NT2/D1 (cell line): ENCODE data around the gene PDE7B.

Experiments
- SUZ12 ChIP-seq: IDR thresholded peaks from 2 replicates; pipeline ENCODE4 v1.6.1; 2011; ENCODE audit not compliant: insufficient read length, insufficient read depth; ENCODE audit errors: extremely low read depth
- YY1 ChIP-seq: IDR thresholded peaks from 2 replicates; pipeline ENCODE4 v1.6.1; 2011; ENCODE audit not compliant: insufficient read length, insufficient read depth
- ZNF274 ChIP-seq: IDR thresholded peaks from 2 replicates; pipeline ENCODE4 v1.6.1; 2011; ENCODE audit warnings: mild to moderate bottlenecking, low read depth, low read length

DNA sequence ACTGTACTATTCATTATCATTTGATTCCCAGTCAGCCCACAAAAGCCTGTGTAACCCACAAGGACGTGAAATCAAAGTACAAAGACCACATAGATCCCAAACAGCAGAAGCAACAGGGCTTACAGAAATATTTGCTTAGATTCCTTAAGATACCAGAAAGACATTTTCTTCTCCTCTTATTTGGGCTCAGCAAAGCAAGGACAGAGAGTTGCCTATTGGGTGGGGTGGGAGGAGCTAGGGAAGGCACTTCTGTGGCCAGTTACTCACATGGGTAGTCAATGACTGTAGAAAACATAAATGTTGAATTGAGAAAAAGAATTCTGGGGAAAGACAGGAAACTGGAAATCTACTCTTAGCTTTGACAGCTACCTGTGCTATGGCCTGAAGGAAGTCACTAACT, 19.8 kb downstream of the PDE7B start:
- TF ChIP-seq ZNF274 (no peak), SUZ12 (no peak), YY1 (no peak)
